GM23338 (cell line): ENCODE measurements around the gene HK2. TPM values are rescaled to one million over a fixed set of nuclear protein-coding genes. Genes with fewer than 3 reads are reported as not detected.

Experiments
- ATAC-seq: fragments of 200-7000 bp; cut with Tn5 transposase; 3 replicates; pipeline ENCODE4 v1.9.1; 2020
- DNase-seq: peaks from one replicate; pipeline ENCODE4 v3.0.0-alpha.2; 2015; ENCODE audit warnings: low spot score
- H2AFZ ChIP-seq: fragments of 200-600 bp; sonication (generic); 2 replicates; pipeline ENCODE4 v1.8.0; 2016; ENCODE audit warnings: antibody characterized with exemption, mild to moderate bottlenecking, moderate library complexity
- H3F3A ChIP-seq: fragments of 200-600 bp; sonication (generic); replicated peaks from 2 replicates; pipeline ENCODE4 v1.8.0; 2017; ENCODE audit warnings: antibody characterized with exemption, mixed run types, low read depth
- H3K27ac ChIP-seq: fragments of 200-600 bp; sonication (generic); 2 replicates; pipeline ENCODE4 v1.6.1; 2016; ENCODE audit warnings: low read depth
- H3K27me3 ChIP-seq: fragments of 200-600 bp; sonication (generic); 2 replicates; pipeline ENCODE4 v1.8.0; 2016; ENCODE audit warnings: mild to moderate bottlenecking, mixed run types, moderate library complexity; ENCODE audit not compliant: insufficient read depth
- H3K36me3 ChIP-seq: fragments of 200-600 bp; sonication (generic); 2 replicates; pipeline ENCODE4 v1.8.0; 2016; ENCODE audit warnings: mild to moderate bottlenecking; ENCODE audit not compliant: insufficient read depth
- H3K4me1 ChIP-seq: fragments of 200-600 bp; sonication (generic); 2 replicates; pipeline ENCODE4 v1.8.0; 2016; ENCODE audit warnings: mild to moderate bottlenecking, moderate library complexity; ENCODE audit not compliant: insufficient read depth
- H3K4me2 ChIP-seq: fragments of 200-600 bp; sonication (generic); 2 replicates; pipeline ENCODE4 v1.7.1; 2017; ENCODE audit warnings: mixed run types
- H3K4me3 ChIP-seq: fragments of 200-600 bp; sonication (generic); 2 replicates; pipeline ENCODE4 v1.6.1; 2016; ENCODE audit warnings: mixed run types
- H3K79me2 ChIP-seq: fragments of 200-600 bp; sonication (generic); replicated peaks from 2 replicates; pipeline ENCODE4 v1.8.0; 2017; ENCODE audit warnings: mild to moderate bottlenecking; ENCODE audit not compliant: insufficient read depth
- H3K9me2 ChIP-seq: fragments of 200-600 bp; sonication (generic); 2 replicates; pipeline ENCODE4 v1.8.0; 2017; ENCODE audit not compliant: insufficient read depth
- H4K20me1 ChIP-seq: fragments of 200-600 bp; sonication (generic); replicated peaks from 2 replicates; pipeline ENCODE4 v1.8.0; 2017; ENCODE audit warnings: mild to moderate bottlenecking; ENCODE audit not compliant: insufficient read depth
- H3K27ac Mint-ChIP-seq: 2 replicates; pipeline ENCODE4 v1.8.0; 2020; ENCODE audit warnings: inconsistent platforms, mild to moderate bottlenecking, moderate library complexity, mixed read lengths
- H3K27me3 Mint-ChIP-seq: 3 replicates; pipeline ENCODE4 v1.8.0; 2022; ENCODE audit warnings: low read depth, mild to moderate bottlenecking, moderate library complexity, mixed read lengths, inconsistent platforms; ENCODE audit not compliant: insufficient read depth, poor library complexity
- H3K36me3 Mint-ChIP-seq: 3 replicates; pipeline ENCODE4 v1.8.0; 2021; ENCODE audit warnings: low read depth, mild to moderate bottlenecking, inconsistent platforms, moderate library complexity, mixed read lengths
- H3K4me1 Mint-ChIP-seq: 3 replicates; pipeline ENCODE4 v1.8.0; 2020; ENCODE audit warnings: mild to moderate bottlenecking, inconsistent platforms, mixed read lengths
- H3K4me3 Mint-ChIP-seq: 3 replicates; pipeline ENCODE4 v1.8.0; 2021; ENCODE audit warnings: moderate library complexity, mild to moderate bottlenecking, inconsistent platforms, mixed read lengths
- H3K9me3 Mint-ChIP-seq: 3 replicates; pipeline ENCODE4 v1.8.0; 2020; ENCODE audit warnings: moderate library complexity, mild to moderate bottlenecking, inconsistent platforms, mixed read lengths
- CREB1 ChIP-seq: fragments of 250-450 bp; sonication (Bioruptor Pico); IDR thresholded peaks from 2 replicates; pipeline ENCODE4 v1.5.0; 2020; ENCODE audit warnings: low read depth, mild to moderate bottlenecking, moderate library complexity
- CTCF ChIP-seq, 2 experiments: fragments of 200-600 bp in 1 of 2; sonication (generic) in 1 of 2; conservative IDR thresholded peaks; 2 replicates each; pipeline versions ENCODE4 v1.5.1 to v1.6.1; 2016 to 2017; ENCODE audit warnings: antibody characterized with exemption in 2 of 2, low read depth in 2 of 2, mild to moderate bottlenecking in 2 of 2, moderate library complexity in 1 of 2
- ETS1 ChIP-seq: IDR thresholded peaks from 2 replicates; pipeline ENCODE4 v1.6.1; 2016; ENCODE audit warnings: antibody characterized with exemption
- EZH2 ChIP-seq: fragments of 200-600 bp; sonication (generic); IDR thresholded peaks from one replicate; pipeline ENCODE4 v1.8.0; 2017; ENCODE audit warnings: antibody characterized with exemption, mild to moderate bottlenecking, low read depth; ENCODE audit not compliant: unreplicated experiment
- EZH2phosphoT487 ChIP-seq: fragments of 200-600 bp; sonication (generic); IDR thresholded peaks from one replicate; pipeline ENCODE4 v1.8.1; 2018; ENCODE audit warnings: antibody characterized with exemption; ENCODE audit not compliant: unreplicated experiment
- JUNB ChIP-seq: IDR thresholded peaks from one replicate; pipeline ENCODE4 v1.6.1; 2016; ENCODE audit warnings: antibody characterized with exemption; ENCODE audit not compliant: unreplicated experiment
- NANOG ChIP-seq: IDR thresholded peaks from 2 replicates; pipeline ENCODE4 v1.6.1; 2016; ENCODE audit warnings: antibody characterized with exemption, borderline replicate concordance
- STAT1 ChIP-seq: IDR thresholded peaks from one replicate; pipeline ENCODE4 v1.6.1; 2016; ENCODE audit warnings: antibody characterized with exemption; ENCODE audit not compliant: unreplicated experiment
- ZNF114 ChIP-seq: fragments of 250-450 bp; sonication (Bioruptor Pico); IDR thresholded peaks from 2 replicates; pipeline ENCODE4 v1.5.0; 2020; ENCODE audit warnings: mild to moderate bottlenecking, moderate library complexity
- ZNF331 ChIP-seq: fragments of 250-450 bp; sonication (Bioruptor Pico); IDR thresholded peaks from 2 replicates; pipeline ENCODE4 v1.5.0; 2020; ENCODE audit warnings: low read depth, mild to moderate bottlenecking, moderate library complexity
- polyA plus RNA-seq: library from polyadenylated mRNA; unstranded; fragments of >200 nt; fragmentation: Nextera tagmentation; extraction: Ambion mirVana; gene quantifications from 2 replicates; pipeline ENCODE4 v1.2.1, GENCODE V29; 2016
- total RNA-seq: library from RNA; depleted of rRNA; stranded (reverse); fragments of >200 nt; shearing (Covaris generic); gene quantifications from 2 replicates; pipeline ENCODE4 v1.2.3, GENCODE V29; 2014
- TF ChIP-seq, protein P1 (sequence below): IDR thresholded peaks from one replicate; pipeline ENCODE4 v1.6.1; 2018; ENCODE audit warnings: antibody characterized with exemption; ENCODE audit not compliant: unreplicated experiment
- TF ChIP-seq, protein P2 (sequence below): fragments of 250-450 bp; sonication (Bioruptor Pico); IDR thresholded peaks from 2 replicates; pipeline ENCODE4 v1.5.0; 2020; ENCODE audit warnings: mild to moderate bottlenecking, moderate library complexity

The HK2 gene
- total and polyA plus RNA-seq, 2 experiments from 2014 or later = 23.2 to 54.7 TPM

- peaks cover 1% of the 10 kb centered on the region for H3K27me3 Mint-ChIP-seq
- TF ChIP-seq ZNF331 (CRISPR knock-in tag) (no peak), EZH2phosphoT487 (no peak), ZNF114 (no peak), EZH2 (no peak), ETS1 (no peak), NANOG (no peak), CREB1 (no peak), JUNB (no peak), STAT1 (no peak), CTCF (conservative IDR thresholded peaks at IDR 0.05; ENCODE audit: low read depth in 2 of 2) (no peak)
- TF ChIP-seq, protein P1, sequence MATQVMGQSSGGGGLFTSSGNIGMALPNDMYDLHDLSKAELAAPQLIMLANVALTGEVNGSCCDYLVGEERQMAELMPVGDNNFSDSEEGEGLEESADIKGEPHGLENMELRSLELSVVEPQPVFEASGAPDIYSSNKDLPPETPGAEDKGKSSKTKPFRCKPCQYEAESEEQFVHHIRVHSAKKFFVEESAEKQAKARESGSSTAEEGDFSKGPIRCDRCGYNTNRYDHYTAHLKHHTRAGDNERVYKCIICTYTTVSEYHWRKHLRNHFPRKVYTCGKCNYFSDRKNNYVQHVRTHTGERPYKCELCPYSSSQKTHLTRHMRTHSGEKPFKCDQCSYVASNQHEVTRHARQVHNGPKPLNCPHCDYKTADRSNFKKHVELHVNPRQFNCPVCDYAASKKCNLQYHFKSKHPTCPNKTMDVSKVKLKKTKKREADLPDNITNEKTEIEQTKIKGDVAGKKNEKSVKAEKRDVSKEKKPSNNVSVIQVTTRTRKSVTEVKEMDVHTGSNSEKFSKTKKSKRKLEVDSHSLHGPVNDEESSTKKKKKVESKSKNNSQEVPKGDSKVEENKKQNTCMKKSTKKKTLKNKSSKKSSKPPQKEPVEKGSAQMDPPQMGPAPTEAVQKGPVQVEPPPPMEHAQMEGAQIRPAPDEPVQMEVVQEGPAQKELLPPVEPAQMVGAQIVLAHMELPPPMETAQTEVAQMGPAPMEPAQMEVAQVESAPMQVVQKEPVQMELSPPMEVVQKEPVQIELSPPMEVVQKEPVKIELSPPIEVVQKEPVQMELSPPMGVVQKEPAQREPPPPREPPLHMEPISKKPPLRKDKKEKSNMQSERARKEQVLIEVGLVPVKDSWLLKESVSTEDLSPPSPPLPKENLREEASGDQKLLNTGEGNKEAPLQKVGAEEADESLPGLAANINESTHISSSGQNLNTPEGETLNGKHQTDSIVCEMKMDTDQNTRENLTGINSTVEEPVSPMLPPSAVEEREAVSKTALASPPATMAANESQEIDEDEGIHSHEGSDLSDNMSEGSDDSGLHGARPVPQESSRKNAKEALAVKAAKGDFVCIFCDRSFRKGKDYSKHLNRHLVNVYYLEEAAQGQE = no peak
- TF ChIP-seq, protein P2, sequence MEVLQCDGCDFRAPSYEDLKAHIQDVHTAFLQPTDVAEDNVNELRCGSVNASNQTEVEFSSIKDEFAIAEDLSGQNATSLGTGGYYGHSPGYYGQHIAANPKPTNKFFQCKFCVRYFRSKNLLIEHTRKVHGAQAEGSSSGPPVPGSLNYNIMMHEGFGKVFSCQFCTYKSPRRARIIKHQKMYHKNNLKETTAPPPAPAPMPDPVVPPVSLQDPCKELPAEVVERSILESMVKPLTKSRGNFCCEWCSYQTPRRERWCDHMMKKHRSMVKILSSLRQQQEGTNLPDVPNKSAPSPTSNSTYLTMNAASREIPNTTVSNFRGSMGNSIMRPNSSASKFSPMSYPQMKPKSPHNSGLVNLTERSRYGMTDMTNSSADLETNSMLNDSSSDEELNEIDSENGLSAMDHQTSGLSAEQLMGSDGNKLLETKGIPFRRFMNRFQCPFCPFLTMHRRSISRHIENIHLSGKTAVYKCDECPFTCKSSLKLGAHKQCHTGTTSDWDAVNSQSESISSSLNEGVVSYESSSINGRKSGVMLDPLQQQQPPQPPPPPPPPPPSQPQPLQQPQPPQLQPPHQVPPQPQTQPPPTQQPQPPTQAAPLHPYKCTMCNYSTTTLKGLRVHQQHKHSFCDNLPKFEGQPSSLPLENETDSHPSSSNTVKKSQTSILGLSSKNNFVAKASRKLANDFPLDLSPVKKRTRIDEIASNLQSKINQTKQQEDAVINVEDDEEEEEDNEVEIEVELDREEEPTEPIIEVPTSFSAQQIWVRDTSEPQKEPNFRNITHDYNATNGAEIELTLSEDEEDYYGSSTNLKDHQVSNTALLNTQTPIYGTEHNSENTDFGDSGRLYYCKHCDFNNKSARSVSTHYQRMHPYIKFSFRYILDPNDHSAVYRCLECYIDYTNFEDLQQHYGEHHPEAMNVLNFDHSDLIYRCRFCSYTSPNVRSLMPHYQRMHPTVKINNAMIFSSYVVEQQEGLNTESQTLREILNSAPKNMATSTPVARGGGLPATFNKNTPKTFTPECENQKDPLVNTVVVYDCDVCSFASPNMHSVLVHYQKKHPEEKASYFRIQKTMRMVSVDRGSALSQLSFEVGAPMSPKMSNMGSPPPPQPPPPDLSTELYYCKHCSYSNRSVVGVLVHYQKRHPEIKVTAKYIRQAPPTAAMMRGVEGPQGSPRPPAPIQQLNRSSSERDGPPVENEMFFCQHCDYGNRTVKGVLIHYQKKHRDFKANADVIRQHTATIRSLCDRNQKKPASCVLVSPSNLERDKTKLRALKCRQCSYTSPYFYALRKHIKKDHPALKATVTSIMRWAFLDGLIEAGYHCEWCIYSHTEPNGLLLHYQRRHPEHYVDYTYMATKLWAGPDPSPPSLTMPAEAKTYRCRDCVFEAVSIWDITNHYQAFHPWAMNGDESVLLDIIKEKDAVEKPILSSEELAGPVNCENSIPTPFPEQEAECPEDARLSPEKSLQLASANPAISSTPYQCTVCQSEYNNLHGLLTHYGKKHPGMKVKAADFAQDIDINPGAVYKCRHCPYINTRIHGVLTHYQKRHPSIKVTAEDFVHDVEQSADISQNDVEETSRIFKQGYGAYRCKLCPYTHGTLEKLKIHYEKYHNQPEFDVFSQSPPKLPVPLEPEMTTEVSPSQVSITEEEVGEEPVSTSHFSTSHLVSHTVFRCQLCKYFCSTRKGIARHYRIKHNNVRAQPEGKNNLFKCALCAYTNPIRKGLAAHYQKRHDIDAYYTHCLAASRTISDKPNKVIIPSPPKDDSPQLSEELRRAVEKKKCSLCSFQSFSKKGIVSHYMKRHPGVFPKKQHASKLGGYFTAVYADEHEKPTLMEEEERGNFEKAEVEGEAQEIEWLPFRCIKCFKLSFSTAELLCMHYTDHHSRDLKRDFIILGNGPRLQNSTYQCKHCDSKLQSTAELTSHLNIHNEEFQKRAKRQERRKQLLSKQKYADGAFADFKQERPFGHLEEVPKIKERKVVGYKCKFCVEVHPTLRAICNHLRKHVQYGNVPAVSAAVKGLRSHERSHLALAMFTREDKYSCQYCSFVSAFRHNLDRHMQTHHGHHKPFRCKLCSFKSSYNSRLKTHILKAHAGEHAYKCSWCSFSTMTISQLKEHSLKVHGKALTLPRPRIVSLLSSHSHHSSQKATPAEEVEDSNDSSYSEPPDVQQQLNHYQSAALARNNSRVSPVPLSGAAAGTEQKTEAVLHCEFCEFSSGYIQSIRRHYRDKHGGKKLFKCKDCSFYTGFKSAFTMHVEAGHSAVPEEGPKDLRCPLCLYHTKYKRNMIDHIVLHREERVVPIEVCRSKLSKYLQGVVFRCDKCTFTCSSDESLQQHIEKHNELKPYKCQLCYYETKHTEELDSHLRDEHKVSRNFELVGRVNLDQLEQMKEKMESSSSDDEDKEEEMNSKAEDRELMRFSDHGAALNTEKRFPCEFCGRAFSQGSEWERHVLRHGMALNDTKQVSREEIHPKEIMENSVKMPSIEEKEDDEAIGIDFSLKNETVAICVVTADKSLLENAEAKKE (CRISPR knock-in tag) = no peak
- H3K27me3 ChIP-seq = no peaks in the 10 kb centered on the region
- no peak overlapping the region for H3K4me3 ChIP-seq
- peaks cover 8% of the 10 kb centered on the region; the same call in 1 of the 2 replicates for H3K36me3 ChIP-seq
- no peak overlapping the region for H3K4me3 Mint-ChIP-seq
- ATAC-seq (no peak), DNase-seq (no peak)
- H3K4me1 Mint-ChIP-seq = peaks cover 21% of the 10 kb centered on the region
- no peaks in the 10 kb centered on the region for H3K79me2 ChIP-seq
- no peaks in the 10 kb centered on the region; the same call in 1 of the 3 replicates for H3K9me3 Mint-ChIP-seq
- no peaks in the 10 kb centered on the region; the same call in 1 of the 2 replicates for H4K20me1 ChIP-seq
- no peak overlapping the region for H3K27ac Mint-ChIP-seq
- peaks cover 16% of the 10 kb centered on the region for H3K4me1 ChIP-seq
- no peak overlapping the region for H3K27ac ChIP-seq
- H2AFZ ChIP-seq = no peak overlapping the region
- H3F3A ChIP-seq = no peaks in the 10 kb centered on the region
- no peaks in the 10 kb centered on the region for H3K9me2 ChIP-seq
- H3K36me3 Mint-ChIP-seq = peaks cover 57% of the 10 kb centered on the region
- H3K4me2 ChIP-seq = no peak overlapping the region
Observed at GRCh38 chr2:74895001-74895400, 61.1 kb downstream of the HK2 start.
